Measurements from ENCODE around the gene NEU1. TPM values are rescaled to one million over a fixed set of nuclear protein-coding genes. Genes with fewer than 3 reads are reported as not detected.
A peak's percentile ranks its signal among the peaks of the same experiment; 100 is the strongest.

Gene NEU1
- total and polyA plus RNA-seq, 4 donors, result 27.6 to 42.4 (median 34.8) TPM

DNA sequence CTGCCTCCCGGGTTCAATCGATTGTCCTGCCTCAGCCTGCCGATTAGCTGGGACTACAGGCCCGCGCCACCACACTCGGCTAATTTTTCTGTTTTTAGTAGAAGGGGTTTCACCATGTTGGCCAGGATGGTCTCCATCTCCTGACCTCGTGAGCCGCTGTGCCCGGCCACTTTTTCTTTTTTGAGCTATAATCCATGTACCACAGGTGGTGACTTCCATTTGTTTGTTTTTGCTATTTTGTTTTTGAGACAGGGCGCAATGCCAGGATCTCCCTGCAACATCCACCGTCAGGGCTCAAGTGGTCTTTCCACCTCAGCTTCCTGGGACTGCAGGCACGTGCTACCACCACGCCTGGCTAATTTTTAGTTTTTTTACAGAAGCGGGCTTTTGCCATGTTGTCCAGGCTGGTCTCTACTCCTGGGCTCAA lies 26.6 kb downstream of the NEU1 start:
- H3K36me3 ChIP-seq (ENCODE audit: control insufficient read depth in 4 of 4, insufficient read depth in 3 of 4, low read depth in 1 of 4, low read length in 3 of 4), result peaks cover 17 to 37% (median 25%) of the 10 kb centered on the region in 4 donors
- DNase-seq (ENCODE audit: low spot score), result no peak
- 21% methylated on average over 14 of the region's 14 CpGs for WGBS
- H3K27me3 ChIP-seq (ENCODE audit: control insufficient read depth in 4 of 4, insufficient read depth in 4 of 4, low read length in 3 of 4), result no peaks in the 10 kb centered on the region
- peak overlapping the region; percentile 14 to 46 for H3K27ac ChIP-seq (ENCODE audit: low read depth in 1 of 2, low read length in 2 of 2)
- H3K4me1 ChIP-seq (ENCODE audit: control insufficient read depth in 4 of 4, insufficient read depth in 4 of 4, low read length in 3 of 4), result peaks cover 5 to 29% (median 26%) of the 10 kb centered on the region in 4 donors
- peak overlapping the region in 1 of 2 donors; percentile 16 for H3K9ac ChIP-seq (ENCODE audit: low read depth in 1 of 2, low read length in 2 of 2)
- TF ChIP-seq HNF4A (conservative IDR thresholded peaks at IDR 0.05), result peak in 1 of 2 donors; percentile 3
- TF ChIP-seq, protein P1, sequence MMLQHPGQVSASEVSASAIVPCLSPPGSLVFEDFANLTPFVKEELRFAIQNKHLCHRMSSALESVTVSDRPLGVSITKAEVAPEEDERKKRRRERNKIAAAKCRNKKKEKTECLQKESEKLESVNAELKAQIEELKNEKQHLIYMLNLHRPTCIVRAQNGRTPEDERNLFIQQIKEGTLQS (IDR thresholded peaks at IDR 0.05), result no peak
- no peak for TF ChIP-seq HNF4G (IDR thresholded peaks at IDR 0.05)
- no peak for TF ChIP-seq GABPA (IDR thresholded peaks at IDR 0.05 in 1 of 2, conservative IDR thresholded peaks at IDR 0.05 in 1 of 2)
- peak overlapping the region; percentile 7 to 99 (median 99) for H3K4me3 ChIP-seq (ENCODE audit: low read depth in 1 of 3, low read length in 3 of 3)
- no peaks in the 10 kb centered on the region for H3K9me3 ChIP-seq (ENCODE audit: control insufficient read depth in 4 of 4, low read length in 3 of 4)

DNA sequence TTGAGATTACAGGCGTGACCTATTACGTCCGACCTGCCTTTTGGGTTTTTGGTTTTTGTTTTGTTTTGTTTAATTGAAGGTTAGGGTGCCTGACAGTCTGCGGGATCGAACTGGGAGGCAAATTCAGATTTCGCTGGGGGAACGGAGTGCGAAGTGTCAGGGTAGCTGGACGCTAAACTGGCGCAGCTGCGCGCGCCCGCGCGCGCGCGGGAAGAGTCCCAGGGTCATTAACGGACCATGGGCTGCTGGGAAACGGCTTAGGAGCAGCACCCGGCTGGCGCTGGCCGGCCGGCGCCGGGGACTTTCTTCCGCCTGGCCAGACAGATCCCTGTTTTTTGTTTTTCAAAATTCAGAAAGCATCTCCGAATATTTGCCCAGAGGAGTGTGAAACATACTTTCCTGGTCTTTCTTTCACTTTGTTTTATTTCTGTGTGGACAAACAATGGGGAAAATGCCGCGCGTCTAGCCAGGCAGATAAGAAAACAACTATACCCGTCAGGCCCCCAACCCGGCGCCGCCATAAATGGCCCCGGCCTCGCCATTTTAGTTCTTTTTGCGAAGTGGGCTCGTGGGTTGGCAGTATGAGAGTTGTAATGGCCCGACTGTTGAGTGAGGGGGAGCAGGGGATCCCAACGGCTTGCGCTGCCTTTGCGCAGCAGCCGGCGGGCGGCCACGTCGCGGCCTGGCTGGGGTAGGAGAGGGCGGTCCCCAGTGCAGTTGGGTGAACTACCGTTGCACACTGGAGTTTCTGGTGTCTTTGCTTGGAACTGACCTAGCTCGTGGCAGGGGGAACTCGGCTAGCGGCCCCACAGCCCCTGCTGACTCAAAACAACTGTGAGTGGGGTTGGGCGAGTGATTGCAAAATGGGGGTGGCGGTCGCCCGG lies 28.0 kb downstream of the NEU1 start:
- H3K4me3 ChIP-seq (ENCODE audit: low read depth in 1 of 3, low read length in 3 of 3), result peak overlapping the region; percentile 98 to 99 (median 99)
- H3K36me3 ChIP-seq (ENCODE audit: control insufficient read depth in 4 of 4, insufficient read depth in 3 of 4, low read depth in 1 of 4, low read length in 3 of 4), result peaks cover 9 to 25% (median 18%) of the 10 kb centered on the region in 4 donors
- under 1% methylated on average over 59 of the region's 59 CpGs for WGBS
- H3K27ac ChIP-seq (ENCODE audit: low read depth in 1 of 2, low read length in 2 of 2), result peak overlapping the region; percentile 95 to 99
- H3K9ac ChIP-seq (ENCODE audit: low read depth in 1 of 2, low read length in 2 of 2), result peak overlapping the region; percentile 75 to 84
- peaks cover 5 to 33% (median 30%) of the 10 kb centered on the region in 4 donors for H3K4me1 ChIP-seq (ENCODE audit: control insufficient read depth in 4 of 4, insufficient read depth in 4 of 4, low read length in 3 of 4)
- DNase-seq (ENCODE audit: low spot score), result peak; percentile 86
- TF ChIP-seq FOXA1 (IDR thresholded peaks at IDR 0.05) (no peak), GABPA (IDR thresholded peaks at IDR 0.05 in 1 of 2, conservative IDR thresholded peaks at IDR 0.05 in 1 of 2) (peak in 1 of 2 donors; percentile 62), JUND (IDR thresholded peaks at IDR 0.05) (peak in 1 of 2 donors; percentile 3), HNF4A (conservative IDR thresholded peaks at IDR 0.05) (peak; percentile 4 to 75), TAF1 (conservative IDR thresholded peaks at IDR 0.05) (peak; percentile 95), FOXA2 (IDR thresholded peaks at IDR 0.05) (peak; percentile 17), YY1 (IDR thresholded peaks at IDR 0.05) (peak; percentile 98), SP1 (IDR thresholded peaks at IDR 0.05) (peak; percentile 89), EGR1 (IDR thresholded peaks at IDR 0.05; ENCODE audit: low read depth in 2 of 2) (peak in 1 of 2 donors; percentile 24), NR2F2 (IDR thresholded peaks at IDR 0.05) (peak; percentile 55), RAD21 (IDR thresholded peaks at IDR 0.05) (peak; percentile 33 to 43), HNF4G (IDR thresholded peaks at IDR 0.05) (no peak), RXRA (IDR thresholded peaks at IDR 0.05) (peak; percentile 70 to 72)
- TF ChIP-seq, protein P2, sequence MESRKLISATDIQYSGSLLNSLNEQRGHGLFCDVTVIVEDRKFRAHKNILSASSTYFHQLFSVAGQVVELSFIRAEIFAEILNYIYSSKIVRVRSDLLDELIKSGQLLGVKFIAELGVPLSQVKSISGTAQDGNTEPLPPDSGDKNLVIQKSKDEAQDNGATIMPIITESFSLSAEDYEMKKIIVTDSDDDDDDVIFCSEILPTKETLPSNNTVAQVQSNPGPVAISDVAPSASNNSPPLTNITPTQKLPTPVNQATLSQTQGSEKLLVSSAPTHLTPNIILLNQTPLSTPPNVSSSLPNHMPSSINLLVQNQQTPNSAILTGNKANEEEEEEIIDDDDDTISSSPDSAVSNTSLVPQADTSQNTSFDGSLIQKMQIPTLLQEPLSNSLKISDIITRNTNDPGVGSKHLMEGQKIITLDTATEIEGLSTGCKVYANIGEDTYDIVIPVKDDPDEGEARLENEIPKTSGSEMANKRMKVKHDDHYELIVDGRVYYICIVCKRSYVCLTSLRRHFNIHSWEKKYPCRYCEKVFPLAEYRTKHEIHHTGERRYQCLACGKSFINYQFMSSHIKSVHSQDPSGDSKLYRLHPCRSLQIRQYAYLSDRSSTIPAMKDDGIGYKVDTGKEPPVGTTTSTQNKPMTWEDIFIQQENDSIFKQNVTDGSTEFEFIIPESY (IDR thresholded peaks at IDR 0.05), result peak; percentile 82
- TF ChIP-seq, protein P3, sequence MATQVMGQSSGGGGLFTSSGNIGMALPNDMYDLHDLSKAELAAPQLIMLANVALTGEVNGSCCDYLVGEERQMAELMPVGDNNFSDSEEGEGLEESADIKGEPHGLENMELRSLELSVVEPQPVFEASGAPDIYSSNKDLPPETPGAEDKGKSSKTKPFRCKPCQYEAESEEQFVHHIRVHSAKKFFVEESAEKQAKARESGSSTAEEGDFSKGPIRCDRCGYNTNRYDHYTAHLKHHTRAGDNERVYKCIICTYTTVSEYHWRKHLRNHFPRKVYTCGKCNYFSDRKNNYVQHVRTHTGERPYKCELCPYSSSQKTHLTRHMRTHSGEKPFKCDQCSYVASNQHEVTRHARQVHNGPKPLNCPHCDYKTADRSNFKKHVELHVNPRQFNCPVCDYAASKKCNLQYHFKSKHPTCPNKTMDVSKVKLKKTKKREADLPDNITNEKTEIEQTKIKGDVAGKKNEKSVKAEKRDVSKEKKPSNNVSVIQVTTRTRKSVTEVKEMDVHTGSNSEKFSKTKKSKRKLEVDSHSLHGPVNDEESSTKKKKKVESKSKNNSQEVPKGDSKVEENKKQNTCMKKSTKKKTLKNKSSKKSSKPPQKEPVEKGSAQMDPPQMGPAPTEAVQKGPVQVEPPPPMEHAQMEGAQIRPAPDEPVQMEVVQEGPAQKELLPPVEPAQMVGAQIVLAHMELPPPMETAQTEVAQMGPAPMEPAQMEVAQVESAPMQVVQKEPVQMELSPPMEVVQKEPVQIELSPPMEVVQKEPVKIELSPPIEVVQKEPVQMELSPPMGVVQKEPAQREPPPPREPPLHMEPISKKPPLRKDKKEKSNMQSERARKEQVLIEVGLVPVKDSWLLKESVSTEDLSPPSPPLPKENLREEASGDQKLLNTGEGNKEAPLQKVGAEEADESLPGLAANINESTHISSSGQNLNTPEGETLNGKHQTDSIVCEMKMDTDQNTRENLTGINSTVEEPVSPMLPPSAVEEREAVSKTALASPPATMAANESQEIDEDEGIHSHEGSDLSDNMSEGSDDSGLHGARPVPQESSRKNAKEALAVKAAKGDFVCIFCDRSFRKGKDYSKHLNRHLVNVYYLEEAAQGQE (IDR thresholded peaks at IDR 0.05), result peak; percentile 95
- TF ChIP-seq, protein P4, sequence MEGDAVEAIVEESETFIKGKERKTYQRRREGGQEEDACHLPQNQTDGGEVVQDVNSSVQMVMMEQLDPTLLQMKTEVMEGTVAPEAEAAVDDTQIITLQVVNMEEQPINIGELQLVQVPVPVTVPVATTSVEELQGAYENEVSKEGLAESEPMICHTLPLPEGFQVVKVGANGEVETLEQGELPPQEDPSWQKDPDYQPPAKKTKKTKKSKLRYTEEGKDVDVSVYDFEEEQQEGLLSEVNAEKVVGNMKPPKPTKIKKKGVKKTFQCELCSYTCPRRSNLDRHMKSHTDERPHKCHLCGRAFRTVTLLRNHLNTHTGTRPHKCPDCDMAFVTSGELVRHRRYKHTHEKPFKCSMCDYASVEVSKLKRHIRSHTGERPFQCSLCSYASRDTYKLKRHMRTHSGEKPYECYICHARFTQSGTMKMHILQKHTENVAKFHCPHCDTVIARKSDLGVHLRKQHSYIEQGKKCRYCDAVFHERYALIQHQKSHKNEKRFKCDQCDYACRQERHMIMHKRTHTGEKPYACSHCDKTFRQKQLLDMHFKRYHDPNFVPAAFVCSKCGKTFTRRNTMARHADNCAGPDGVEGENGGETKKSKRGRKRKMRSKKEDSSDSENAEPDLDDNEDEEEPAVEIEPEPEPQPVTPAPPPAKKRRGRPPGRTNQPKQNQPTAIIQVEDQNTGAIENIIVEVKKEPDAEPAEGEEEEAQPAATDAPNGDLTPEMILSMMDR (IDR thresholded peaks at IDR 0.05; ENCODE audit: low read depth, low read length, missing input control), result no peak
- TF ChIP-seq, protein P1 (IDR thresholded peaks at IDR 0.05), result no peak
- TF ChIP-seq, protein P5, sequence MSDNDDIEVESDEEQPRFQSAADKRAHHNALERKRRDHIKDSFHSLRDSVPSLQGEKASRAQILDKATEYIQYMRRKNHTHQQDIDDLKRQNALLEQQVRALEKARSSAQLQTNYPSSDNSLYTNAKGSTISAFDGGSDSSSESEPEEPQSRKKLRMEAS (IDR thresholded peaks at IDR 0.05), result peak; percentile 75
- H3K9me3 ChIP-seq (ENCODE audit: control insufficient read depth in 4 of 4, low read length in 3 of 4), result no peaks in the 10 kb centered on the region
- no peaks in the 10 kb centered on the region for H3K27me3 ChIP-seq (ENCODE audit: control insufficient read depth in 4 of 4, insufficient read depth in 4 of 4, low read length in 3 of 4)
